HG02981 (cell line): ENCODE data around the gene NBPF6.
"Not testable (repeated sequence)": the region's sequence is repeated elsewhere in the genome, so short reads cannot be mapped to it uniquely, and the experiment has no call there.

ENCODE experiments used
- ATAC-seq: cut with Tn5 transposase; IDR thresholded peaks from one replicate; pipeline ENCODE4 v1.9.1; 2021; ENCODE audit warnings: mild to moderate bottlenecking, moderate library complexity; ENCODE audit not compliant: unreplicated experiment

Gene NBPF6

GRCh38 chr1:108450043-108450442, at the start of gene NBPF6:
NBPF6 (plus strand) TSS chr1:108450343; CDS start chr1:108450602, 259 bp downstream.
- not testable (repeated sequence) for ATAC-seq

GRCh38 chr1:108411098-108411833, 38.9 kb upstream of the NBPF6 start:
- ATAC-seq, result not testable (repeated sequence)

- not testable (repeated sequence) for ATAC-seq
Measured at GRCh38 chr1:108420129-108420528, 30.0 kb upstream of the NBPF6 start.

- ATAC-seq, result not testable (repeated sequence)
Measured at GRCh38 chr1:108421061-108421916, 28.9 kb upstream of the NBPF6 start.

GRCh38 chr1:108426877-108427276, 23.3 kb upstream of the NBPF6 start:
- ATAC-seq, result not testable (repeated sequence)

GRCh38 chr1:108432002-108432401, 18.1 kb upstream of the NBPF6 start:
- not testable (repeated sequence) for ATAC-seq

- not testable (repeated sequence) for ATAC-seq
Measured at GRCh38 chr1:108433404-108433803, 16.7 kb upstream of the NBPF6 start.

GRCh38 chr1:108438536-108438935, 11.6 kb upstream of the NBPF6 start:
- peak; percentile 99 for ATAC-seq

- ATAC-seq, result not testable (repeated sequence)
Measured at GRCh38 chr1:108454521-108454920, 4.4 kb downstream of the NBPF6 start.

- not testable (repeated sequence) for ATAC-seq
Measured at GRCh38 chr1:108458661-108459060, 8.5 kb downstream of the NBPF6 start.

GRCh38 chr1:108461758-108462157, 11.6 kb downstream of the NBPF6 start:
- not testable (repeated sequence) for ATAC-seq

GRCh38 chr1:108463962-108464361, 13.8 kb downstream of the NBPF6 start:
- not testable (repeated sequence) for ATAC-seq

- ATAC-seq, result not testable (repeated sequence)
Measured at GRCh38 chr1:108466166-108466565, 16.0 kb downstream of the NBPF6 start.

- not testable (repeated sequence) for ATAC-seq
Measured at GRCh38 chr1:108467155-108467554, 17.0 kb downstream of the NBPF6 start.

GRCh38 chr1:108470750-108471149, 20.6 kb downstream of the NBPF6 start:
- not testable (repeated sequence) for ATAC-seq

- ATAC-seq, result not testable (repeated sequence)
Measured at GRCh38 chr1:108474516-108474915, 24.4 kb downstream of the NBPF6 start.

- ATAC-seq, result no peak
Measured at GRCh38 chr1:108478429-108479015, 28.4 kb downstream of the NBPF6 start.

- no peak for ATAC-seq
Measured at GRCh38 chr1:108482708-108483107, 32.6 kb downstream of the NBPF6 start.

GRCh38 chr1:108485990-108486389, 35.8 kb downstream of the NBPF6 start:
- not testable (repeated sequence) for ATAC-seq

GRCh38 chr1:108486707-108487106, 36.6 kb downstream of the NBPF6 start:
- ATAC-seq, result not testable (repeated sequence)

- not testable (repeated sequence) for ATAC-seq
Measured at GRCh38 chr1:108495008-108495407, 44.9 kb downstream of the NBPF6 start.
